H1 (cell line): ENCODE data around the gene HS3ST5. TPM values are rescaled to one million over a fixed set of nuclear protein-coding genes. Genes with fewer than 3 reads are reported as not detected.

Source experiments
- CTCF ChIA-PET: fragments of 300-600 bp; sonication (Branson Sonifier 250); formaldehyde crosslinking; loops from one replicate; lab custom pipeline; 2021; ENCODE audit not compliant: partially characterized antibody; lab: Charles Lee
- POLR2A ChIA-PET: fragments of 300-600 bp; sonication (Branson Sonifier 250); formaldehyde crosslinking; loops from one replicate; lab custom pipeline; 2021; ENCODE audit warnings: inconsistent platforms; ENCODE audit not compliant: partially characterized antibody; lab: Charles Lee
- DNase-seq, 2 experiments: peaks; one replicate each; pipeline versions ENCODE4 v3.0.0 to v3.0.0-alpha.2; 2010 to 2022; ENCODE audit warnings: low spot score in 2 of 2, low read depth in 1 of 2, mixed read lengths in 1 of 2
- FAIRE-seq: peaks from 2 replicates; lab custom pipeline; 2011; peaks lifted over from hg19 to GRCh38; lab: Jason Lieb, UNC
- H2AFZ ChIP-seq: 2 replicates; pipeline ENCODE4 v1.8.1; 2012; ENCODE audit warnings: low read length, inconsistent platforms
- H2AK5ac ChIP-seq: 2 replicates; pipeline ENCODE4 v1.6.1; 2013; ENCODE audit warnings: low read depth, low read length
- H2BK120ac ChIP-seq: replicated peaks from 2 replicates; pipeline ENCODE3; 2013; ENCODE audit warnings: low read depth, low read length, inconsistent platforms
- H2BK12ac ChIP-seq: 2 replicates; pipeline ENCODE4 v1.6.1; 2013; ENCODE audit warnings: low read depth, low read length
- H2BK15ac ChIP-seq: 2 replicates; pipeline ENCODE4 v1.6.1; 2013; ENCODE audit warnings: low read length
- H2BK20ac ChIP-seq: 2 replicates; pipeline ENCODE4 v1.6.1; 2013; ENCODE audit warnings: low read length
- H2BK5ac ChIP-seq: 2 replicates; pipeline ENCODE4 v1.6.1; 2013; ENCODE audit warnings: low read depth, low read length
- H3K14ac ChIP-seq: 2 replicates; pipeline ENCODE4 v1.6.1; 2013; ENCODE audit warnings: inconsistent platforms; ENCODE audit not compliant: insufficient read length
- H3K18ac ChIP-seq: 2 replicates; pipeline ENCODE4 v1.6.1; 2013; ENCODE audit warnings: low read length; ENCODE audit errors: extremely low read depth
- H3K23ac ChIP-seq: 2 replicates; pipeline ENCODE4 v1.6.1; 2013; ENCODE audit warnings: inconsistent platforms; ENCODE audit not compliant: insufficient read length
- H3K23me2 ChIP-seq: 2 replicates; pipeline ENCODE4 v1.6.1; 2013; ENCODE audit warnings: low read depth, low read length
- H3K27ac ChIP-seq: 2 replicates; pipeline ENCODE4 v1.6.1; 2011; ENCODE audit warnings: low read depth, low read length, inconsistent platforms
- H3K27me3 ChIP-seq, 4 experiments: replicated peaks in 1 of 4; 1 replicate in 1 of 4; 2 replicates in 3 of 4; pipeline versions ENCODE4 v1.6.1 to v1.8.1; 2011 to 2013; ENCODE audit warnings: low read length in 3 of 4, mild to moderate bottlenecking in 3 of 4, inconsistent platforms in 2 of 4, mixed read lengths in 2 of 4, moderate library complexity in 1 of 4; ENCODE audit not compliant: control insufficient read depth in 3 of 4, insufficient read depth in 3 of 4; ENCODE audit errors: extremely low read depth in 1 of 4
- H3K36me3 ChIP-seq, 4 experiments: 2 replicates each; pipeline versions ENCODE4 v1.6.1 to v1.8.1; 2011 to 2013; ENCODE audit warnings: mild to moderate bottlenecking in 4 of 4, low read length in 3 of 4, moderate library complexity in 2 of 4, control low read depth in 1 of 4, inconsistent platforms in 1 of 4; ENCODE audit not compliant: insufficient read depth in 4 of 4, control insufficient read depth in 2 of 4
- H3K4ac ChIP-seq: replicated peaks from 2 replicates; pipeline ENCODE3; 2013; ENCODE audit warnings: low read length, low read depth, mixed read lengths, inconsistent platforms; ENCODE audit not compliant: insufficient read length
- H3K4me1 ChIP-seq, 4 experiments: replicated peaks in 1 of 4; 1 replicate in 1 of 4; 2 replicates in 3 of 4; pipeline versions ENCODE4 v1.6.1 to v1.8.1; 2011 to 2013; ENCODE audit warnings: low read length in 3 of 4, inconsistent platforms in 2 of 4, mixed read lengths in 1 of 4; ENCODE audit not compliant: insufficient read depth in 4 of 4, control insufficient read depth in 3 of 4
- H3K4me2 ChIP-seq, 2 experiments: 2 replicates each; pipeline versions ENCODE4 v1.6.1 to v1.8.1; 2011 to 2013; ENCODE audit warnings: low read depth in 2 of 2, low read length in 2 of 2, control low read depth in 1 of 2, inconsistent platforms in 1 of 2, mild to moderate bottlenecking in 1 of 2; ENCODE audit not compliant: insufficient read depth in 1 of 2
- H3K4me3 ChIP-seq, 4 experiments: fragments of 200-600, 300-600 bp in 1 of 4; sonication (generic), shearing (Covaris generic), sonication (Bioruptor Twin) in 1 of 4; 2 replicates each; pipeline versions ENCODE4 v1.5.1 to v1.8.1; 2011 to 2016; ENCODE audit warnings: low read length in 4 of 4, low read depth in 3 of 4, control low read depth in 2 of 4, inconsistent platforms in 2 of 4, mild to moderate bottlenecking in 2 of 4, mixed read lengths in 1 of 4, moderate library complexity in 1 of 4; ENCODE audit not compliant: insufficient read depth in 2 of 4; ENCODE audit errors: extremely low read depth in 1 of 4
- H3K56ac ChIP-seq: replicated peaks from 2 replicates; pipeline ENCODE3; 2013; ENCODE audit warnings: low read depth, mild to moderate bottlenecking, mixed read lengths, low read length, inconsistent platforms; ENCODE audit not compliant: insufficient read length
- H3K79me1 ChIP-seq: 2 replicates; pipeline ENCODE4 v1.6.1; 2013; ENCODE audit warnings: low read depth, low read length, control low read depth
- H3K79me2 ChIP-seq, 2 experiments: 2 replicates each; pipeline versions ENCODE4 v1.6.1 to v1.8.1; 2012 to 2013; ENCODE audit warnings: low read length in 2 of 2, mild to moderate bottlenecking in 2 of 2, inconsistent platforms in 1 of 2; ENCODE audit not compliant: insufficient read depth in 2 of 2, control insufficient read depth in 1 of 2
- H3K9ac ChIP-seq, 4 experiments: replicated peaks in 1 of 4; 1 replicate in 1 of 4; 2 replicates in 3 of 4; pipeline versions ENCODE4 v1.6.1 to v1.8.1; 2011 to 2013; ENCODE audit warnings: low read depth in 3 of 4, low read length in 3 of 4, control low read depth in 2 of 4, mild to moderate bottlenecking in 2 of 4, moderate library complexity in 2 of 4, inconsistent platforms in 1 of 4; ENCODE audit errors: extremely low read depth in 1 of 4
- H3K9me3 ChIP-seq, 2 experiments: 2 replicates each; pipeline versions ENCODE4 v1.6.1 to v1.8.1; 2012 to 2013; ENCODE audit warnings: mild to moderate bottlenecking in 2 of 2, moderate library complexity in 2 of 2, control low read depth in 1 of 2, inconsistent platforms in 1 of 2, low read depth in 1 of 2, low read length in 1 of 2, mixed read lengths in 1 of 2; ENCODE audit not compliant: insufficient read depth in 2 of 2
- H4K20me1 ChIP-seq, 2 experiments: replicated peaks in 1 of 2; 2 replicates each; pipeline versions ENCODE3 to v1.8.1; 2011 to 2013; ENCODE audit warnings: inconsistent platforms in 2 of 2, low read length in 2 of 2, mild to moderate bottlenecking in 1 of 2; ENCODE audit not compliant: insufficient read depth in 2 of 2, control insufficient read depth in 1 of 2
- H4K5ac ChIP-seq: 2 replicates; pipeline ENCODE4 v1.6.1; 2013; ENCODE audit warnings: low read length, low read depth, mixed read lengths, inconsistent platforms; ENCODE audit not compliant: insufficient read length
- H4K8ac ChIP-seq: 2 replicates; pipeline ENCODE4 v1.8.0; 2013; ENCODE audit warnings: mild to moderate bottlenecking, moderate library complexity, low read length, inconsistent platforms; ENCODE audit not compliant: insufficient read depth; ENCODE audit errors: extremely low read depth
- H4K91ac ChIP-seq: replicated peaks from 2 replicates; pipeline ENCODE3; 2013; ENCODE audit warnings: low read length, mixed read lengths, inconsistent platforms; ENCODE audit not compliant: insufficient read length
- ASH2L ChIP-seq: fragments of 200-600, 300-600 bp; sonication (generic); IDR thresholded peaks from one replicate; pipeline ENCODE4 v1.7.1; 2017; ENCODE audit warnings: low read length
- BCL11A ChIP-seq, 2 experiments: IDR thresholded peaks; one replicate each; pipeline ENCODE4 v1.6.1; 2011; ENCODE audit warnings: low read depth in 2 of 2, low read length in 2 of 2, mild to moderate bottlenecking in 2 of 2
- CBX5 ChIP-seq: fragments of 300-800, 300-1000 bp; sonication (generic); IDR thresholded peaks from 2 replicates; pipeline ENCODE4 v1.7.1; 2016; ENCODE audit warnings: antibody characterized with exemption, low read length, low read depth
- CTBP2 ChIP-seq: IDR thresholded peaks from 2 replicates; pipeline ENCODE4 v1.7.0; 2011; ENCODE audit warnings: borderline replicate concordance, mild to moderate bottlenecking, moderate library complexity, mixed read lengths, low read length; ENCODE audit not compliant: insufficient read depth, insufficient read length
- EGR1 ChIP-seq: IDR thresholded peaks from 2 replicates; pipeline ENCODE4 v1.6.1; 2011; ENCODE audit warnings: low read depth, low read length, borderline replicate concordance
- GABPA ChIP-seq: IDR thresholded peaks from 2 replicates; pipeline ENCODE4 v1.6.1; 2011; ENCODE audit warnings: mild to moderate bottlenecking, low read length, moderate library complexity, borderline replicate concordance; ENCODE audit not compliant: insufficient read depth
- JUN ChIP-seq: IDR thresholded peaks from 2 replicates; pipeline ENCODE4 v1.6.1; 2011; ENCODE audit warnings: low read depth, mild to moderate bottlenecking, improper control_type of control experiment, low read length
- KDM4A ChIP-seq: IDR thresholded peaks from one replicate; pipeline ENCODE4 v1.7.1; 2012; ENCODE audit warnings: low read depth, mild to moderate bottlenecking, moderate library complexity, low read length, inconsistent platforms; ENCODE audit not compliant: severe bottlenecking
- KDM5A ChIP-seq: fragments of 200-600 bp; IDR thresholded peaks from 2 replicates; pipeline ENCODE4 v1.7.1; 2012; ENCODE audit warnings: mild to moderate bottlenecking, low read length, inconsistent platforms, mixed read lengths
- SAP30 ChIP-seq: fragments of 300-600 bp; sonication (generic); IDR thresholded peaks from 2 replicates; pipeline ENCODE4 v1.7.1; 2012; ENCODE audit warnings: low read length, moderate library complexity, mild to moderate bottlenecking, inconsistent platforms; ENCODE audit not compliant: insufficient read depth, insufficient replicate concordance
- SUZ12 ChIP-seq: fragments of 200-600 bp; sonication (generic); IDR thresholded peaks from 2 replicates; pipeline ENCODE4 v1.6.1; 2012; ENCODE audit warnings: mild to moderate bottlenecking, inconsistent platforms, low read length, moderate library complexity, mixed read lengths
- TAF7 ChIP-seq: optimal IDR thresholded peaks from 2 replicates; pipeline ENCODE3; 2011; ENCODE audit warnings: low read depth, mild to moderate bottlenecking, inconsistent platforms, low read length, moderate library complexity, borderline replicate concordance
- TEAD4 ChIP-seq: IDR thresholded peaks from 2 replicates; pipeline ENCODE4 v1.6.1; 2012; ENCODE audit warnings: low read depth, low read length, inconsistent platforms, mixed read lengths
- WGBS, 2 experiments: shearing (Covaris generic) in 1 of 2; methylation state at CpG; one replicate each; pipeline versions ENCODE4 v1.1.6 to v1.1.7; 2013 to 2015; ENCODE audit warnings: low lambda C conversion rate in 2 of 2, mixed read lengths in 2 of 2, inconsistent platforms in 1 of 2, low coverage in 1 of 2, missing lambda C conversion rate in 1 of 2; ENCODE audit not compliant: insufficient replicate concordance in 2 of 2, insufficient coverage in 1 of 2, insufficient read length in 1 of 2; ENCODE audit errors: extremely low coverage in 1 of 2, missing lambda C conversion rate in 1 of 2; 5-methylcytosine and 5-hydroxymethylcytosine counted together
- polyA plus RNA-seq, 7 experiments: library from polyadenylated mRNA; depleted of rRNA in 3 of 7; stranded (reverse) in 5 of 7; unstranded in 2 of 7; fragments of >200 nt in 5 of 7; fragments of 200-250 nt in 2 of 7; gene quantifications; 1 replicate in 5 of 7; 2 replicates in 1 of 7; 4 replicates in 1 of 7; pipeline versions ENCODE4 v1.2.1 to v1.2.3, GENCODE V29; 2011 to 2013; ENCODE audit warnings: missing spikeins in 2 of 7, mixed read lengths in 2 of 7
- total RNA-seq: library from RNA; stranded (reverse); fragmentation: NEBNext Ultra II Directional; extraction: Animal tissue kit (Norgen Biotek cat#: 25700); gene quantifications from 2 replicates; pipeline ENCODE4 v1.2.1, GENCODE V29; 2021
- TF ChIP-seq, protein P1 (sequence below): IDR thresholded peaks from 2 replicates; pipeline ENCODE4 v1.6.1; 2011; ENCODE audit warnings: low read depth, mild to moderate bottlenecking, low read length; ENCODE audit not compliant: insufficient read depth

Gene HS3ST5
- total and polyA plus RNA-seq, 2 of the 8 experiments (the other 6 are each of a cell fraction or from before 2014, with no cell fraction given), result 1.2 to 9.9 TPM

DNA sequence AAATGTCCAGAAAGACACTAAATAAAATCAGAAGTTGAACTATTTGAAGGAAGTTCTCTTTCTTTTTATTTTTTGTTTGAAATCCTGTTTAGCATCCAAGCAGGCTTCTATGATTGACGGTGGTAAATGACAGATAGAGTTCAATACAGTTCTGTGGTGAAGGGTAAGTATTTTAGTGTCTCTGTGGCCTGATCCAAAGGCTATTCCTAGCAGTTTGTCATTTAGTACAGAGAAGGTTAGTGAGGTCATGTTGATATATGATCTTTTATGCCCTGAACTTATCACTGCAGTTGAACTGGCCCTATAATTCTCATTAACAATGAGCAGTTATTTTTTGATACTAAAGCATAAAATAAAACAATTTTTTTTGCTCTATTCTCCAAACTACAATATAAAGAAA is 227.2 kb downstream of the HS3ST5 start:
- H3K9me3 ChIP-seq, result no peaks in the 10 kb centered on the region
- TF ChIP-seq SAP30 (no peak), TEAD4 (no peak), SUZ12 (no peak), KDM5A (no peak), JUN (no peak), ASH2L (no peak), GABPA (no peak), KDM4A (no peak), CBX5 (no peak), CTBP2 (no peak), BCL11A (IDR thresholded peaks at IDR 0.05; ENCODE audit: low read depth in 2 of 2, low read length in 2 of 2) (no peak), TAF7 (no peak), EGR1 (no peak)
- TF ChIP-seq, protein P1, sequence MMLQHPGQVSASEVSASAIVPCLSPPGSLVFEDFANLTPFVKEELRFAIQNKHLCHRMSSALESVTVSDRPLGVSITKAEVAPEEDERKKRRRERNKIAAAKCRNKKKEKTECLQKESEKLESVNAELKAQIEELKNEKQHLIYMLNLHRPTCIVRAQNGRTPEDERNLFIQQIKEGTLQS, result no peak
- H3K23ac ChIP-seq, result no peak overlapping the region
- no peak overlapping the region for H2BK5ac ChIP-seq
- no peak overlapping the region for H3K27ac ChIP-seq
- H2BK12ac ChIP-seq, result no peak overlapping the region
- ChIA-PET POLR2A (no interaction called here), CTCF (no interaction called here)
- H2AFZ ChIP-seq, result no peak overlapping the region
- H3K9ac ChIP-seq, result no peak overlapping the region
- no peak overlapping the region for H3K56ac ChIP-seq
- H3K14ac ChIP-seq, result no peak overlapping the region
- no peaks in the 10 kb centered on the region for H3K36me3 ChIP-seq
- H2BK15ac ChIP-seq, result no peak overlapping the region
- no peak overlapping the region for H4K91ac ChIP-seq
- DNase-seq (no peak), FAIRE-seq (no peak)
- 84% methylated on average over 1 of the region's 1 CpG; no CpG with 5 or more reads in 1 of the 2 experiments for WGBS, 2 experiments
- H4K20me1 ChIP-seq, result no peaks in the 10 kb centered on the region
- no peaks in the 10 kb centered on the region for H3K23me2 ChIP-seq
- H4K8ac ChIP-seq, result no peak overlapping the region
- no peak overlapping the region for H3K4ac ChIP-seq
- H2BK20ac ChIP-seq, result no peak overlapping the region
- H3K18ac ChIP-seq, result no peak overlapping the region
- H3K4me2 ChIP-seq, result no peak overlapping the region
- no peaks in the 10 kb centered on the region for H3K27me3 ChIP-seq
- no peak overlapping the region for H2AK5ac ChIP-seq
- H3K79me1 ChIP-seq, result no peaks in the 10 kb centered on the region; the same call in 1 of the 2 replicates
- H3K4me1 ChIP-seq, result no peaks in the 10 kb centered on the region
- H3K79me2 ChIP-seq, result no peaks in the 10 kb centered on the region
- H3K4me3 ChIP-seq, result no peak overlapping the region
- H4K5ac ChIP-seq, result no peak overlapping the region
- H2BK120ac ChIP-seq, result no peak overlapping the region
